ENCODE measurements around the gene R3HDM4. TPM values are rescaled to one million over a fixed set of nuclear protein-coding genes. Genes with fewer than 3 reads are reported as not detected.

Gene R3HDM4
- total RNA-seq (10 to 100 TPM; 13.1 to 43.0 (median 31.2) TPM), polyA plus RNA-seq (10 to 100 TPM in 1 of 2 donors, 1 to 10 TPM in 1; 8.7 to 29.5 TPM)
- long read RNA-seq, donor 1, partial matches to known transcripts, result 0 of 6 reads
- long read RNA-seq, donor 1, other reads (novel, unspliced or antisense), result 3 of 6 reads
- long read RNA-seq, donor 2, transcript R3HDM4-201 (8 exons, 1,815 nt), result major isoform, 6 of 6 reads
- long read RNA-seq, donor 2, partial matches to known transcripts, result 0 of 6 reads
- long read RNA-seq, donor 2, other reads (novel, unspliced or antisense), result 0 of 6 reads
- long read RNA-seq, donor 3, transcript R3HDM4-201 (8 exons, 1,815 nt), result major isoform, 43 of 57 reads
- long read RNA-seq, donor 3, partial matches to known transcripts, result 0 of 57 reads
- long read RNA-seq, donor 3, other reads (novel, unspliced or antisense), result 12 of 57 reads

GRCh38 chr19:913080-913748 is at the start of gene R3HDM4:
Gene R3HDM4 (minus strand): TSS chr19:913219. CDS start chr19:913157, 62 bp downstream.
- no peaks in the 10 kb centered on the region for H3K36me3 ChIP-seq
- peak within 1 kb of the TSS in 1 of 2 donors; percentile 65 for H3K27ac ChIP-seq
- peak; percentile 43 for TF ChIP-seq POLR2A (IDR thresholded peaks at IDR 0.05)
- TF ChIP-seq CTCF (IDR thresholded peaks at IDR 0.05), result no peak
- TF ChIP-seq EP300 (IDR thresholded peaks at IDR 0.05), result no peak
- no peaks in the 10 kb centered on the region for H3K9me3 ChIP-seq
- H3K4me1 ChIP-seq (ENCODE audit: insufficient read depth), result peaks cover 8% of the 10 kb centered on the region
- intact Hi-C loops (cut with DNase I), result loop anchor here in 3 of 4 donors (10.0 kb wide), 2 partner anchors 118 to 138 kb away; partner anchors contain the start of gene PTBP1 (in 2 of the 3)
- WGBS, 3 donors, result 1 to 2% (median 1%) methylated on average over 66 to 76 of the region's 76 CpGs
- H3K27me3 ChIP-seq, result no peaks in the 10 kb centered on the region
- H3K4me3 ChIP-seq, result peak within 1 kb of the TSS; percentile 85
- DNase-seq, result peak; percentile 79 to 89 (median 84)

- 68 to 74% (median 71%) methylated on average over 14 of the region's 14 CpGs for WGBS, 3 donors
- H3K9me3 ChIP-seq, result no peaks in the 10 kb centered on the region
- no peak overlapping the region for H3K27ac ChIP-seq
- no peaks in the 10 kb centered on the region for H3K4me1 ChIP-seq (ENCODE audit: insufficient read depth)
- no peak for DNase-seq
- no peak overlapping the region for H3K4me3 ChIP-seq
- no peaks in the 10 kb centered on the region for H3K36me3 ChIP-seq
- intact Hi-C loops (cut with DNase I), result no loop called here
- no peak for TF ChIP-seq POLR2A (IDR thresholded peaks at IDR 0.05)
- TF ChIP-seq CTCF (IDR thresholded peaks at IDR 0.05), result no peak
- no peak for TF ChIP-seq EP300 (IDR thresholded peaks at IDR 0.05)
- H3K27me3 ChIP-seq, result no peaks in the 10 kb centered on the region
Observed at GRCh38 chr19:961866-962620, 49.0 kb upstream of the R3HDM4 start.

DNA sequence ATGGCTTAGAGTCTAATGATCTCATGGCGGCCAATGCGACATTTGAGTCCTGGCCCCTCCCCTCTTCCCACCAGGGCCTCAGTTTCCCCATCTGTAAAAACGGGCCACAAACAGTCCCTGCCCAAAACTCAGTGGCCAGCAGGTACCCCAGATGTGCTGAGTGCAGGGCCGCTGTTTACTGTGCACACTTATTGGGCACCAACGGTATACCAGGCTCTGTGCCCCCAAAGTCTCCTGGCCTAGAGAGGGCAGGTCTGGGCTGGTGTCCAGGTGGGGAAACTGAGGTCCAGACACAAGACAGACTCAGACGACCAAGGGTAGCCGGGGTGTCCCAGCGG is 47.6 kb upstream of the R3HDM4 start:
- H3K27ac ChIP-seq, result no peak overlapping the region
- no peaks in the 10 kb centered on the region for H3K27me3 ChIP-seq
- 74 to 87% (median 82%) methylated on average over 6 to 8 of the region's 8 CpGs for WGBS, 3 donors
- H3K9me3 ChIP-seq, result no peaks in the 10 kb centered on the region
- H3K4me1 ChIP-seq (ENCODE audit: insufficient read depth), result no peaks in the 10 kb centered on the region
- no peaks in the 10 kb centered on the region for H3K36me3 ChIP-seq
- intact Hi-C loops (cut with DNase I), result no loop called here
- peak in 1 of 5 donors; percentile 14 for DNase-seq
- TF ChIP-seq EP300 (IDR thresholded peaks at IDR 0.05) (no peak), CTCF (IDR thresholded peaks at IDR 0.05) (no peak), POLR2A (IDR thresholded peaks at IDR 0.05) (no peak)
- no peak overlapping the region for H3K4me3 ChIP-seq

DNA sequence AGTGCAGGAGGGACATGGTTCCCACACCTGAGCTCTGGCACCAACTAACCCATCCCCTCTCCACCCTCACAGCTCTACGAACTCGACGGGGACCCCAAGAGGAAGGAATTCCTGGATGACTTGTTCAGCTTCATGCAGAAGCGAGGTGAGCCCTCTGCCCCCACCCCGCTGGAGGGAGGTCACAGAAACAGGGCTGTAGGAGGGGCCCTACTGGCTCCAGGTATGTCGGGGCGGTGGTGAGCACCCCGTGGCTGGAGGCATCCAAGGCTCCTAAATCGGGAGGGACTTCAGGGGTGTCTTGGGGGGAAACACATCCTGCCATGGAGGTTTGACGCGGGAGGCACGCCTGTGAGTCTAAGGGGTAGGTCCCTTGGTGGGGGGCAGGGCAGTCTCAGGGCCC is 47.0 kb upstream of the R3HDM4 start:
- intact Hi-C loops (cut with DNase I), result no loop called here
- no peak overlapping the region for H3K4me3 ChIP-seq

More for the DNA sequence above, 47.0 kb upstream of the R3HDM4 start:
- no peak for TF ChIP-seq POLR2A (IDR thresholded peaks at IDR 0.05)
- no peak for TF ChIP-seq CTCF (IDR thresholded peaks at IDR 0.05)
- TF ChIP-seq EP300 (IDR thresholded peaks at IDR 0.05), result no peak
- Histone ChIP-seq H3K4me1 (ENCODE audit: insufficient read depth) (no peaks in the 10 kb centered on the region), H3K27me3 (no peaks in the 10 kb centered on the region), H3K36me3 (no peaks in the 10 kb centered on the region), H3K9me3 (no peaks in the 10 kb centered on the region), H3K27ac (no peak overlapping the region)
- WGBS, 3 donors, result 63 to 77% (median 70%) methylated on average over 6 to 12 of the region's 12 CpGs
- DNase-seq, result no peak
